ENCODE data around the gene RSF1. TPM values are rescaled to one million over a fixed set of nuclear protein-coding genes. Genes with fewer than 3 reads are reported as not detected.

Gene RSF1
- total and polyA plus RNA-seq, 2 experiments from 2014 or later: 47.9 to 48.8 TPM

GRCh38 chr11:77698896-77699295 is 121.6 kb downstream of the RSF1 start:
- Histone ChIP-seq H3K79me2 (no peaks in the 10 kb centered on the region), H3K4me2 (no peak overlapping the region), H3K9me2 (replicated peaks; ENCODE audit: insufficient read depth) (no peaks in the 10 kb centered on the region), H3K4me1 (ENCODE audit: insufficient read depth) (no peaks in the 10 kb centered on the region), H3K27me3 (no peaks in the 10 kb centered on the region), H3K4me3 (no peak overlapping the region), H4K20me1 (ENCODE audit: insufficient read depth, poor library complexity, severe bottlenecking) (no peaks in the 10 kb centered on the region), H2AFZ (no peak overlapping the region), H3K36me3 (replicated peaks; ENCODE audit: insufficient read depth, low read depth) (no peaks in the 10 kb centered on the region), H3K9me3 (ENCODE audit: low read depth) (no peaks in the 10 kb centered on the region), H3K27ac (no peak overlapping the region)
- WGBS (ENCODE audit: low lambda C conversion rate, missing lambda C conversion rate): 96% methylated on average over 2 of the region's 2 CpGs
- TF ChIP-seq EZH2 (IDR thresholded peaks at IDR 0.05; ENCODE audit: borderline replicate concordance) (no peak), CTCF (IDR thresholded peaks at IDR 0.05; ENCODE audit: poor library complexity) (no peak), EZH2phosphoT487 (IDR thresholded peaks at IDR 0.05; ENCODE audit: low read depth, severe bottlenecking, unreplicated experiment) (no peak)
- DNase-seq (ENCODE audit: low spot score): no peak

- no peak for DNase-seq (ENCODE audit: low spot score)
- Histone ChIP-seq H3K9me2 (replicated peaks; ENCODE audit: insufficient read depth) (no peaks in the 10 kb centered on the region), H2AFZ (no peak overlapping the region), H3K79me2 (no peaks in the 10 kb centered on the region), H3K36me3 (replicated peaks; ENCODE audit: insufficient read depth, low read depth) (no peaks in the 10 kb centered on the region), H3K4me1 (ENCODE audit: insufficient read depth) (no peaks in the 10 kb centered on the region), H3K27me3 (no peaks in the 10 kb centered on the region), H3K4me2 (no peak overlapping the region), H4K20me1 (ENCODE audit: insufficient read depth, poor library complexity, severe bottlenecking) (no peaks in the 10 kb centered on the region), H3K27ac (no peak overlapping the region), H3K9me3 (ENCODE audit: low read depth) (no peaks in the 10 kb centered on the region), H3K4me3 (no peak overlapping the region)
- no peak for TF ChIP-seq EZH2phosphoT487 (IDR thresholded peaks at IDR 0.05; ENCODE audit: low read depth, severe bottlenecking, unreplicated experiment)
- no peak for TF ChIP-seq CTCF (IDR thresholded peaks at IDR 0.05; ENCODE audit: poor library complexity)
- no peak for TF ChIP-seq EZH2 (IDR thresholded peaks at IDR 0.05; ENCODE audit: borderline replicate concordance)
These were observed 122.7 kb downstream of the RSF1 start for GRCh38 chr11:77697865-77698264.

- no peaks in the 10 kb centered on the region for H3K36me3 ChIP-seq (replicated peaks; ENCODE audit: insufficient read depth, low read depth)
- no peak for TF ChIP-seq EZH2 (IDR thresholded peaks at IDR 0.05; ENCODE audit: borderline replicate concordance)
- no peak for TF ChIP-seq CTCF (IDR thresholded peaks at IDR 0.05; ENCODE audit: poor library complexity)
- no peak for TF ChIP-seq EZH2phosphoT487 (IDR thresholded peaks at IDR 0.05; ENCODE audit: low read depth, severe bottlenecking, unreplicated experiment)
These were observed 125.1 kb downstream of the RSF1 start for GRCh38 chr11:77695417-77695816.

GRCh38 chr11:77690649-77691048 is 129.9 kb downstream of the RSF1 start:
- WGBS (ENCODE audit: low lambda C conversion rate, missing lambda C conversion rate): 86% methylated on average over 3 of the region's 3 CpGs
- no peak for DNase-seq (ENCODE audit: low spot score)
- Histone ChIP-seq H3K27ac (no peak overlapping the region), H3K4me1 (ENCODE audit: insufficient read depth) (no peaks in the 10 kb centered on the region), H2AFZ (no peak overlapping the region), H3K9me2 (replicated peaks; ENCODE audit: insufficient read depth) (no peaks in the 10 kb centered on the region), H3K4me2 (no peak overlapping the region), H3K36me3 (replicated peaks; ENCODE audit: insufficient read depth, low read depth) (no peaks in the 10 kb centered on the region), H3K9me3 (ENCODE audit: low read depth) (no peaks in the 10 kb centered on the region), H3K27me3 (no peaks in the 10 kb centered on the region), H3K79me2 (no peaks in the 10 kb centered on the region), H4K20me1 (ENCODE audit: insufficient read depth, poor library complexity, severe bottlenecking) (no peaks in the 10 kb centered on the region), H3K4me3 (no peak overlapping the region)
- TF ChIP-seq CTCF (IDR thresholded peaks at IDR 0.05; ENCODE audit: poor library complexity): no peak
- no peak for TF ChIP-seq EZH2phosphoT487 (IDR thresholded peaks at IDR 0.05; ENCODE audit: low read depth, severe bottlenecking, unreplicated experiment)
- TF ChIP-seq EZH2 (IDR thresholded peaks at IDR 0.05; ENCODE audit: borderline replicate concordance): no peak

More at GRCh38 chr11:77695417-77695816, 125.1 kb downstream of the RSF1 start:
- DNase-seq (ENCODE audit: low spot score): no peak
- Histone ChIP-seq H3K4me2 (no peak overlapping the region), H4K20me1 (ENCODE audit: insufficient read depth, poor library complexity, severe bottlenecking) (no peaks in the 10 kb centered on the region), H3K4me1 (ENCODE audit: insufficient read depth) (no peaks in the 10 kb centered on the region), H2AFZ (no peak overlapping the region), H3K4me3 (no peak overlapping the region), H3K27ac (no peak overlapping the region), H3K9me2 (replicated peaks; ENCODE audit: insufficient read depth) (no peaks in the 10 kb centered on the region), H3K79me2 (no peaks in the 10 kb centered on the region), H3K27me3 (no peaks in the 10 kb centered on the region), H3K9me3 (ENCODE audit: low read depth) (no peaks in the 10 kb centered on the region)
- WGBS (ENCODE audit: low lambda C conversion rate, missing lambda C conversion rate): 95% methylated on average over 1 of the region's 1 CpG
